Adrenal gland (tissue), 12 donors: ENCODE results near the gene SULT1C4. TPM values are rescaled to one million over a fixed set of nuclear protein-coding genes. Genes with fewer than 3 reads are reported as not detected.

ENCODE experiments used
- DNase-seq, 7 donors: peaks; one replicate each; pipeline ENCODE4 v3.0.0-alpha.2; 2019 to 2020
- H3K27ac ChIP-seq, 5 donors: fragments of 200-600 bp; sonication (generic) in 4 of 5; 1 replicate in 3 of 5; 2 replicates in 2 of 5; pipeline versions ENCODE4 v1.5.1 to v1.8.0; 2016 to 2020; ENCODE audit warnings: mild to moderate bottlenecking in 1 of 5
- H3K27me3 ChIP-seq: fragments of 200-600 bp; 2 replicates; pipeline ENCODE4 v1.8.0; 2021
- H3K36me3 ChIP-seq, 2 donors: fragments of 200-600 bp; replicated peaks in 1 of 2; 1 replicate in 1 of 2; 2 replicates in 1 of 2; pipeline versions ENCODE4 v1.5.1 to v1.8.0; 2018 to 2022
- H3K4me1 ChIP-seq, 2 donors: fragments of 200-600 bp; replicated peaks in 1 of 2; 1 replicate in 1 of 2; 2 replicates in 1 of 2; pipeline versions ENCODE4 v1.5.1 to v1.8.0; 2018 to 2021
- H3K4me3 ChIP-seq, 4 donors: fragments of 200-600 bp; sonication (generic) in 3 of 4; one replicate each; pipeline ENCODE4 v1.5.1; 2016 to 2018
- H3K9me3 ChIP-seq, 3 donors: fragments of 200-600 bp; sonication (generic) in 1 of 3; replicated peaks in 1 of 3; 1 replicate in 2 of 3; 2 replicates in 1 of 3; pipeline versions ENCODE4 v1.5.1 to v1.8.0; 2016 to 2021
- POLR2A ChIP-seq, 2 donors: fragments of 450-650 bp; IDR thresholded peaks; one replicate each; pipeline ENCODE4 v1.6.1; 2017; ENCODE audit warnings: antibody characterized with exemption in 2 of 2, mild to moderate bottlenecking in 2 of 2, moderate library complexity in 1 of 2
- WGBS, 4 donors: extraction: QIAGEN DNeasy Blood & Tissue Kit in 2 of 4; methylation state at CpG; one replicate each; pipeline versions ENCODE4 v1.1.5 to v1.1.7; 2013 to 2017; 5-methylcytosine and 5-hydroxymethylcytosine counted together
- intact Hi-C, 2 donors: fragments of 100-400 bp; cut with DNase I; formaldehyde crosslinking; loops; one replicate each; pipeline versions ENCODE4 v1.14.1 to v1.15.0; 2022 to 2023
- polyA plus RNA-seq, 3 donors: library from polyadenylated mRNA; stranded (reverse); fragments of 200-250 nt in 2 of 3; fragments of 350-450 nt in 1 of 3; fragmentation: Illumina TruSeq in 1 of 3; extraction: RNeasy Lipid Tissue Mini Kit (QIAGEN cat#74804) in 1 of 3; gene quantifications; one replicate each; pipeline ENCODE4 v1.2.3, GENCODE V29; 2013 to 2014
- total RNA-seq, 9 donors: library from RNA; depleted of rRNA in 4 of 9; stranded (reverse); fragments of >200 nt in 4 of 9; fragments of 120-200 nt in 1 of 9; fragmentation: NEBNext Ultra II Directional in 1 of 9; extraction: Animal tissue kit (Norgen Biotek cat#: 25700) in 1 of 9; gene quantifications; one replicate each; pipeline versions ENCODE4 v1.1.0 to v1.2.4, GENCODE V29; 2013 to 2023
- TF ChIP-seq, protein P1 (sequence below), 6 experiments: fragments of 450-650 bp in 4 of 6; fragments of 200-600 bp in 2 of 6; sonication (generic) in 1 of 6; IDR thresholded peaks; 1 replicate in 5 of 6; 2 replicates in 1 of 6; pipeline versions ENCODE4 v1.5.1 to v1.8.0; 2016 to 2021; ENCODE audit warnings: antibody characterized with exemption in 6 of 6, mild to moderate bottlenecking in 2 of 6, moderate library complexity in 1 of 6
- donor health status: healthy with polysubstance abuse.
- donor health status: Bipolar disorder and iron deficiency.
- donor health status: DM: yes; HTN: yes; CAD: no.
- donor health status: DM: no; HTN: no; CAD: no.
- donor health status: DM: no; HTN: no; CAD: no.
- donor health status: DM: yes; HTN: yes; CAD: no.

SULT1C4 gene
- total and polyA plus RNA-seq, 12 donors: 0.34 to 14.4 (median 1.6) TPM

DNA sequence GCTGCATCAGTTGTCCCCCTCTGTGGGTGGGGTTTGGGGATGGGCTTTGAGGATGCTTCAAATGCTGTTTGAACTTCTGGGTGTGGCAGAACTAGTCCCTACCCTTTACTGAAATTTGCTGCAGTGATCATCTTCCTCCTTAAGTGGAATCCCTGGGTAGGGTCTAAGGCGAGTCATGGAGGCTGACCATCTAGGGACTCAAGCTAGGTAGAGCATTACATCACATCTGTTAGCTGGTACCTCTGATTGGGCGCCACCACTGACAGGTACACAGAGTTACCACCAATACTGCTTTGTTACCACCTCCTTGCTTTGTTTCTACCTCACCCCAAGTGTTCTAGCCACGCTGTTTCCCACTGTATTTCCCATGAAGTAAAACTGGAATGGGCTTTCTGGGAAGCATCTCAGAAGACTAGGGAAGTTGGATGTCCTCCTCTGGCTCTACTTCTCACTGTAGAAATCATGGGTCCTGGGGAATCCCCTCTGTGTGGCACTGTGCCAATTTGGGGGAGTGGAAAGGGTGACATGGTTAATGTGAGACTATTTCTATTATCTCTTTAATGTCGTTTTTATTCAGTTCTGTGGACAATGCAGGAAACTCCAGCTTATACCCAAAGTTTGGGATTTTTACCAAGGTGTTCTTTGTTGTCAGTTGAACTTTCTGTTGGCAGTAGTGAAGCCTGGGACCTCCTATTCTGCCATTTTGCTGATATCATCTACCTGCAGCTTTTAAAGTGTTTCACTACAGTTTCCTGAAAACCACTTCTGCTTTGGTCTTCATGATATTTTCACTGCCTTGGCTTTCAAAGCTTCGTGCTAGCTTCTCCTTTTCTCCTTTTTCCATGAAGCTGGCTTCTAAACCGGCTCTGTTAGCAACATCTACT, 14.5 kb upstream of the SULT1C4 start:
- no peak for DNase-seq
- no peak overlapping the region for H3K4me3 ChIP-seq
- no peak for TF ChIP-seq POLR2A (IDR thresholded peaks at IDR 0.05)
- TF ChIP-seq, protein P1, sequence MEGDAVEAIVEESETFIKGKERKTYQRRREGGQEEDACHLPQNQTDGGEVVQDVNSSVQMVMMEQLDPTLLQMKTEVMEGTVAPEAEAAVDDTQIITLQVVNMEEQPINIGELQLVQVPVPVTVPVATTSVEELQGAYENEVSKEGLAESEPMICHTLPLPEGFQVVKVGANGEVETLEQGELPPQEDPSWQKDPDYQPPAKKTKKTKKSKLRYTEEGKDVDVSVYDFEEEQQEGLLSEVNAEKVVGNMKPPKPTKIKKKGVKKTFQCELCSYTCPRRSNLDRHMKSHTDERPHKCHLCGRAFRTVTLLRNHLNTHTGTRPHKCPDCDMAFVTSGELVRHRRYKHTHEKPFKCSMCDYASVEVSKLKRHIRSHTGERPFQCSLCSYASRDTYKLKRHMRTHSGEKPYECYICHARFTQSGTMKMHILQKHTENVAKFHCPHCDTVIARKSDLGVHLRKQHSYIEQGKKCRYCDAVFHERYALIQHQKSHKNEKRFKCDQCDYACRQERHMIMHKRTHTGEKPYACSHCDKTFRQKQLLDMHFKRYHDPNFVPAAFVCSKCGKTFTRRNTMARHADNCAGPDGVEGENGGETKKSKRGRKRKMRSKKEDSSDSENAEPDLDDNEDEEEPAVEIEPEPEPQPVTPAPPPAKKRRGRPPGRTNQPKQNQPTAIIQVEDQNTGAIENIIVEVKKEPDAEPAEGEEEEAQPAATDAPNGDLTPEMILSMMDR (IDR thresholded peaks at IDR 0.05): no peak
- H3K4me1 ChIP-seq: no peaks in the 10 kb centered on the region
- H3K27ac ChIP-seq: no peak overlapping the region
- intact Hi-C loops: no loop called here
- no peaks in the 10 kb centered on the region for H3K27me3 ChIP-seq
- H3K36me3 ChIP-seq: no peaks in the 10 kb centered on the region
- H3K9me3 ChIP-seq: no peaks in the 10 kb centered on the region
- WGBS, 4 donors: 73 to 79% (median 75%) methylated on average over 6 of the region's 6 CpGs

DNA sequence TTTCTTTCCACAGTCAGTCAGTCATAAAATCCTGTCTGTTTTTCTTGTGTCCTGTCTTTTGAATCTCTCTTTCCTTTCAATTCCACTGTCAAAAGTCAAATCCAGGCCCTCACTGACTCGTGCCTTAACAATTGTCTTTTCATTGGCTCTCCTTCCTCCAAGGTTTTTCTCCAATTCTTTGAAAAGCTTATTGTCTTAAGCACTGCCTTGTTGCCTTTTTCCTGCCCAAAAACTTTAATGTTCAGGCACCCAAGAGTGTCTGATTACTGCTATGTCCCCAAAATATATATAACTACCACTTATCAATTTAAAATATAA, 13.9 kb upstream of the SULT1C4 start:
- no peak for DNase-seq
- TF ChIP-seq, protein P1 (IDR thresholded peaks at IDR 0.05): no peak
- Histone ChIP-seq H3K27me3 (no peaks in the 10 kb centered on the region), H3K4me1 (no peaks in the 10 kb centered on the region), H3K4me3 (no peak overlapping the region), H3K9me3 (no peaks in the 10 kb centered on the region), H3K36me3 (no peaks in the 10 kb centered on the region), H3K27ac (no peak overlapping the region)
- intact Hi-C loops: no loop called here
- WGBS, 4 donors: 53 to 72% (median 57%) methylated on average over 1 of the region's 1 CpG

DNA sequence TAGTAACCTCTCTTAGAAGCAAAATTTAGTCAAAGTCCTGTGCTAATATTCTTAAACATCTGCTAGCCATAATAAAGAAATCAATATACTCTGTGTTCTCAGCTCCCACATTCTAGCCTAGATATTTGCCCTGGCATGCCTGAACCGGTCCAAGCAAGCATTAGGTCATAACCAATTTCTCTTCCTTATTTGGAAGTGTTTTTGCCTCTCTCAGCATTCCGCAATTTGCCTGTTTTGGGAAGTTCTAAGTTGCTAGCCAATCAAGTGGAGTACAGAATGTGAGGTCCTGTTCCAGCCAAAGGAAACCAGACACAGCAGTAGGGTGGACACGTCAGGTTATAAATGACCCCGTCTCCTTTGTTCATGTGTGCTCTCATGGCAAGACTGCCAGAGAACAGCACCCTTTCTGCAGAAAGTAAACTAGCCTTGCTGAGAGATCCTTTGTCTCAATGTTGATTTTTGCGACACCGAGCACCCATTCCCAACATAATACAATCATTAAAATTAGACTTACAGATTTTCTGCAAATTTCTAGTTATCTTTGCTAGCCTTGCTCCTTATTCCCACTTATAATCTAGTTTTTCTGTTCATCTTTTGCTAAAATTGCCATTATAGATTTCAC, 13.0 kb upstream of the SULT1C4 start:
- TF ChIP-seq, protein P1 (IDR thresholded peaks at IDR 0.05): no peak
- no peak for TF ChIP-seq POLR2A (IDR thresholded peaks at IDR 0.05)
- Histone ChIP-seq H3K27ac (no peak overlapping the region), H3K9me3 (no peaks in the 10 kb centered on the region), H3K4me1 (no peaks in the 10 kb centered on the region), H3K36me3 (no peaks in the 10 kb centered on the region), H3K4me3 (no peak overlapping the region), H3K27me3 (no peaks in the 10 kb centered on the region)
- DNase-seq: no peak
- WGBS, 4 donors: 82 to 91% (median 88%) methylated on average over 6 of the region's 6 CpGs
- intact Hi-C loops: no loop called here

DNA sequence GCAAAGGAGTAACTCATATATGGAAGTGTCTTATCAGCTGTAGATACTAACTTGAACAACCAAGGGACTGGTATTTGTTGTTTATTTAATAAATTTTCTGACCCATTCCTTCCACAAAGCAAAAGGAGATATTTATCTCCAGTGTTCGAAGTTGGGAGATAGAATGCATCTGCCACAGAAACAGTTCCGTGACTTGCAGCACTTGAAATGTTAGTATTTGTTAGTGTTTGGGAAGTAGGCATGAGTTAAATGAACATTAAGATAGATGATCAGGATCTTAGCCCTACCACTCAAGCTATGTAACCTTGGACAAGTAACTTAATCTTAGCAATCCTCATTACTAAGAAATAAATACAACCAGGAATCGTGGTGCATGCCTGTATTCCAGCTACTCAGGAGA, 12.1 kb upstream of the SULT1C4 start:
- no peak for TF ChIP-seq POLR2A (IDR thresholded peaks at IDR 0.05)
- TF ChIP-seq, protein P1 (IDR thresholded peaks at IDR 0.05): no peak
- Histone ChIP-seq H3K36me3 (no peaks in the 10 kb centered on the region), H3K9me3 (no peaks in the 10 kb centered on the region), H3K27ac (no peak overlapping the region), H3K27me3 (no peaks in the 10 kb centered on the region), H3K4me1 (no peaks in the 10 kb centered on the region), H3K4me3 (no peak overlapping the region)
- no peak for DNase-seq
- intact Hi-C loops: no loop called here
- 82 to 91% (median 87%) methylated on average over 3 of the region's 3 CpGs for WGBS, 4 donors
